B cell (primary cell): ENCODE data around the gene AFF3. TPM values are rescaled to one million over a fixed set of nuclear protein-coding genes. Genes with fewer than 3 reads are reported as not detected.
A peak's percentile ranks its signal among the peaks of the same experiment; 100 is the strongest.

Source experiments
- ATAC-seq: fragments of 200-7000 bp; cut with Tn5 transposase; one replicate; pipeline ENCODE4 v1.10.0; 2021; ENCODE audit warnings: low read depth, mild to moderate bottlenecking, moderate number of reproducible peaks, moderate library complexity
- CTCF ChIA-PET: fragments of 350-600 bp; sonication (Branson Sonifier 250); formaldehyde crosslinking; loops from one replicate; lab custom pipeline; 2021; ENCODE audit warnings: antibody characterized with exemption, inconsistent platforms; lab: Charles Lee
- POLR2A ChIA-PET: fragments of 350-600 bp; sonication (Branson Sonifier 250); formaldehyde crosslinking; loops from one replicate; lab custom pipeline; 2021; ENCODE audit warnings: antibody characterized with exemption; lab: Charles Lee
- DNase-seq: peaks from one replicate; pipeline ENCODE4 v3.0.0; 2013
- H2AFZ ChIP-seq: 2 replicates; pipeline ENCODE4 v1.6.1; 2012; ENCODE audit warnings: mild to moderate bottlenecking, low read depth, low read length; ENCODE audit not compliant: insufficient read depth, poor library complexity, severe bottlenecking
- H3K27ac ChIP-seq, 2 donors: 1 replicate in 1 of 2; 2 replicates in 1 of 2; pipeline ENCODE4 v1.5.1; 2012 to 2013; ENCODE audit warnings: low read length in 2 of 2, mild to moderate bottlenecking in 2 of 2, moderate library complexity in 1 of 2
- H3K27me3 ChIP-seq, 4 experiments: fragments of 200-600 bp in 1 of 4; sonication (generic) in 1 of 4; replicated peaks in 1 of 4; 1 replicate in 2 of 4; 2 replicates in 2 of 4; pipeline versions ENCODE4 v1.6.1 to v1.7.0; 2013 to 2016; ENCODE audit warnings: low read length in 3 of 4, mild to moderate bottlenecking in 2 of 4, mixed read lengths in 1 of 4, moderate library complexity in 1 of 4; ENCODE audit not compliant: insufficient read depth in 4 of 4, control insufficient read depth in 3 of 4; ENCODE audit errors: control extremely low read depth in 1 of 4
- H3K36me3 ChIP-seq, 2 experiments: replicated peaks in 1 of 2; 1 replicate in 1 of 2; 2 replicates in 1 of 2; pipeline versions ENCODE4 v1.6.1 to v1.7.1; 2013; ENCODE audit warnings: low read length in 1 of 2; ENCODE audit not compliant: insufficient read depth in 2 of 2, control insufficient read depth in 1 of 2; ENCODE audit errors: control extremely low read depth in 1 of 2, extremely low read depth in 1 of 2
- H3K4me1 ChIP-seq, 2 donors: fragments of 200-600 bp in 1 of 2; sonication (generic) in 1 of 2; 1 replicate in 1 of 2; 2 replicates in 1 of 2; pipeline versions ENCODE4 v1.5.1 to v1.6.1; 2013 to 2017; ENCODE audit warnings: low read length in 2 of 2; ENCODE audit not compliant: control insufficient read depth in 2 of 2, insufficient read depth in 2 of 2
- H3K4me2 ChIP-seq: replicated peaks from 2 replicates; pipeline ENCODE3; 2012; ENCODE audit warnings: mild to moderate bottlenecking, low read depth, low read length; ENCODE audit not compliant: poor library complexity, severe bottlenecking
- H3K4me3 ChIP-seq, 5 experiments: fragments of 200-600 bp in 1 of 5; sonication (generic) in 1 of 5; 1 replicate in 3 of 5; 2 replicates in 2 of 5; pipeline versions ENCODE4 v1.5.1 to v1.7.0; 2011 to 2016; ENCODE audit warnings: low read length in 4 of 5, mild to moderate bottlenecking in 4 of 5, low read depth in 2 of 5, control low read depth in 1 of 5, moderate library complexity in 1 of 5; ENCODE audit not compliant: insufficient read depth in 1 of 5; ENCODE audit errors: control extremely low read depth in 1 of 5, extremely low read depth in 1 of 5
- H3K79me2 ChIP-seq: fragments of 200-600 bp; sonication (generic); one replicate; pipeline ENCODE4 v1.6.0; 2016; ENCODE audit warnings: low read length; ENCODE audit not compliant: control insufficient read depth, insufficient read depth
- H3K9ac ChIP-seq: fragments of 200-600 bp; sonication (generic); 2 replicates; pipeline ENCODE4 v1.6.1; 2017; ENCODE audit warnings: mild to moderate bottlenecking, low read length, moderate library complexity
- H3K9me3 ChIP-seq, 3 donors: one replicate each; pipeline versions ENCODE4 v1.6.1 to v1.7.1; 2013; ENCODE audit warnings: low read length in 2 of 3; ENCODE audit not compliant: control insufficient read depth in 2 of 3, insufficient read depth in 1 of 3; ENCODE audit errors: control extremely low read depth in 1 of 3
- H4K20me1 ChIP-seq: 2 replicates; pipeline ENCODE4 v1.6.0; 2012; ENCODE audit warnings: mild to moderate bottlenecking, low read length; ENCODE audit not compliant: insufficient read depth, control insufficient read depth, poor library complexity, severe bottlenecking
- H3K27ac Mint-ChIP-seq: one replicate; pipeline ENCODE4 v1.8.0; 2021; ENCODE audit warnings: mixed read lengths
- H3K27me3 Mint-ChIP-seq: one replicate; pipeline ENCODE4 v1.8.0; 2021; ENCODE audit warnings: mixed read lengths
- H3K4me1 Mint-ChIP-seq: one replicate; pipeline ENCODE4 v1.8.0; 2021; ENCODE audit warnings: mixed read lengths
- H3K4me3 Mint-ChIP-seq: one replicate; pipeline ENCODE4 v1.8.0; 2021; ENCODE audit warnings: mixed read lengths
- H3K9me3 Mint-ChIP-seq: one replicate; pipeline ENCODE4 v1.8.0; 2022; ENCODE audit warnings: mixed read lengths; ENCODE audit not compliant: insufficient read depth
- EZH2 ChIP-seq: IDR thresholded peaks from 2 replicates; pipeline ENCODE4 v1.6.1; 2012; ENCODE audit warnings: borderline replicate concordance, low read depth, mild to moderate bottlenecking, moderate library complexity, low read length; ENCODE audit not compliant: insufficient read depth, poor library complexity, severe bottlenecking
- WGBS: methylation state at CpG from one replicate; pipeline ENCODE4 v1.1.5; 2013; ENCODE audit warnings: missing lambda C conversion rate; ENCODE audit not compliant: insufficient coverage; 5-methylcytosine and 5-hydroxymethylcytosine counted together
- intact Hi-C: fragments of 100-400 bp; cut with micrococcal nuclease; formaldehyde crosslinking; loops from one replicate; pipeline ENCODE4 v1.10.0; 2022
- polyA plus RNA-seq: library from polyadenylated mRNA; depleted of rRNA; stranded (reverse); fragments of >200 nt; gene quantifications from 2 replicates; pipeline ENCODE4 v1.2.3, GENCODE V29; 2012
- total RNA-seq, 2 donors: library from RNA; stranded (reverse); fragments of 120-200 nt in 1 of 2; gene quantifications; 1 replicate in 1 of 2; 2 replicates in 1 of 2; pipeline versions ENCODE4 v1.2.3 to v1.2.4, GENCODE V29; 2013 to 2022
- TF ChIP-seq, protein P1 (sequence below): fragments of 200-600 bp; IDR thresholded peaks from one replicate; pipeline ENCODE4 v1.8.0; 2022; ENCODE audit warnings: antibody characterized with exemption, mild to moderate bottlenecking

AFF3 gene
- total and polyA plus RNA-seq, 2 donors (not counting 1 experiment from before 2014, with no cell fraction given), result 117 to 830 TPM

DNA sequence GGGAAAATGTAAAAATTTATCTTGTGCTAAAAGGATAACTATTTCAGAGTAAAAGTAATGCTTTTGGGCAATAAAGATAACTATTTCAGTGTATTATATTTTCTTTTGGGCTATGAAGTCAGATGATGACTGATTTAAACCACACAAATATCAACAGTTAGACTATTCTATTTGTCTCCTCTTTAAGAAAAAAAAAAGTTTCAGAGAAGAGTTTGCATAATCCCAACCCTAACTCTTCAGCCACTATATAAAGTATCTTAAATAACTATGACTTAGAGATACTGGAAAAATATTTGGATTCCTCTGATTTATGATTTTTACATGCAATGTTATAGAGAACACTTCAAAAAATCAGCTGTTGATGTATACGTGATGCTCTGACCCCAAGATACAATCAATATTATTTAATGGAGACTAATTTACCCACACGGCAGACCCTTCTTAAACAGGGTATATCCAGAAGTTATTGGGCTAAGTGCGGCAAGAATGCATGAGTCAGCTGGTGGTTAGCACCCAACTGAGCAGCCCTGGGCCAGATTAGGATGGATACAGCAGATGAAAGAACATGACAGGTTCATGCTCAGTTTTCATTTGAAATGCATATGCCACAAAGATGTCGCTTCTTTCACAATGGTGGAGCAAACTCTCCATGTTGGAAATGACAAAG, 279.0 kb downstream of the AFF3 start:
- no peaks in the 10 kb centered on the region for H3K27me3 Mint-ChIP-seq
- Histone ChIP-seq H3K4me2 (peak overlapping the region; percentile 36), H3K27me3 (no peaks in the 10 kb centered on the region), H3K9me3 (no peaks in the 10 kb centered on the region), H2AFZ (no peak overlapping the region), H3K79me2 (peaks cover 33% of the 10 kb centered on the region), H3K4me1 (peaks cover 46 to 53% of the 10 kb centered on the region in 2 donors), H3K9ac (no peak overlapping the region), H3K27ac (no peak overlapping the region), H3K36me3 (peaks cover 3 to 19% of the 10 kb centered on the region in 2 experiments), H3K4me3 (no peak overlapping the region), H4K20me1 (peaks cover 95% of the 10 kb centered on the region)
- intact Hi-C loops, result loop anchor here (2.0 to 5.0 kb wide), 2 partner anchors 15 to 384 kb away; no protein-coding TSS in a partner anchor
- peak overlapping the region; percentile 24 for H3K4me3 Mint-ChIP-seq
- no peak for TF ChIP-seq EZH2
- TF ChIP-seq, protein P1, sequence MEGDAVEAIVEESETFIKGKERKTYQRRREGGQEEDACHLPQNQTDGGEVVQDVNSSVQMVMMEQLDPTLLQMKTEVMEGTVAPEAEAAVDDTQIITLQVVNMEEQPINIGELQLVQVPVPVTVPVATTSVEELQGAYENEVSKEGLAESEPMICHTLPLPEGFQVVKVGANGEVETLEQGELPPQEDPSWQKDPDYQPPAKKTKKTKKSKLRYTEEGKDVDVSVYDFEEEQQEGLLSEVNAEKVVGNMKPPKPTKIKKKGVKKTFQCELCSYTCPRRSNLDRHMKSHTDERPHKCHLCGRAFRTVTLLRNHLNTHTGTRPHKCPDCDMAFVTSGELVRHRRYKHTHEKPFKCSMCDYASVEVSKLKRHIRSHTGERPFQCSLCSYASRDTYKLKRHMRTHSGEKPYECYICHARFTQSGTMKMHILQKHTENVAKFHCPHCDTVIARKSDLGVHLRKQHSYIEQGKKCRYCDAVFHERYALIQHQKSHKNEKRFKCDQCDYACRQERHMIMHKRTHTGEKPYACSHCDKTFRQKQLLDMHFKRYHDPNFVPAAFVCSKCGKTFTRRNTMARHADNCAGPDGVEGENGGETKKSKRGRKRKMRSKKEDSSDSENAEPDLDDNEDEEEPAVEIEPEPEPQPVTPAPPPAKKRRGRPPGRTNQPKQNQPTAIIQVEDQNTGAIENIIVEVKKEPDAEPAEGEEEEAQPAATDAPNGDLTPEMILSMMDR, result no peak
- ChIA-PET POLR2A (no interaction called here), CTCF (no interaction called here)
- no peak for ATAC-seq
- no peak overlapping the region for H3K27ac Mint-ChIP-seq
- 100% methylated on average over 2 of the region's 4 CpGs for WGBS
- DNase-seq, result no peak
- peaks cover 82% of the 10 kb centered on the region for H3K4me1 Mint-ChIP-seq
- H3K9me3 Mint-ChIP-seq, result no peaks in the 10 kb centered on the region

DNA sequence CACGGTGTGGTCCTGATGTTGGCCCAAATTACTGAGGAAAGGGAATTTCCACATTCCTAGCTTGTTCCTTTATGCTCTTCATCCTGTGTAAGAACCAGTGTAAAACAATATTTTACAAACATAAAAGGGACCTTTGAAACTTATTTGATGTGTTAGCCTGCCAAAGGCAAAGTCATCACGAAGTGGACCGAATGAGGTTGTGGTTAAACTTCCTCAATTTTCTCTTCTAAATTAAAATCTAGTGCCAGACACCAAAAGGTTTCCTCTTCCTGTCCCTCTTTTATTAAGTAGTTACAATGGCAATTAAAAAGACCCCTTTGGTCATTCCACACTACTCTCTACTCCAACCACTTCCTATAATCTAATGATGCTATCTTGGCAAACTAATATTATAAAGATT, 279.8 kb downstream of the AFF3 start:
- H3K4me1 ChIP-seq, result peaks cover 45 to 57% of the 10 kb centered on the region in 2 donors
- peak overlapping the region; percentile 22 for H3K9ac ChIP-seq
- H3K79me2 ChIP-seq, result peaks cover 38% of the 10 kb centered on the region
- Mint-ChIP-seq H3K27ac (peak overlapping the region; percentile 22), H3K9me3 (no peaks in the 10 kb centered on the region), H3K4me3 (peak overlapping the region; percentile 55), H3K4me1 (peaks cover 80% of the 10 kb centered on the region), H3K27me3 (no peaks in the 10 kb centered on the region)
- H4K20me1 ChIP-seq, result peaks cover 95% of the 10 kb centered on the region
- no peak overlapping the region for H2AFZ ChIP-seq
- ChIA-PET CTCF (interaction anchor here (1.1 to 2.0 kb wide), 2 partner anchors 11 to 384 kb away, joined by 4 to 5 read pairs; no protein-coding TSS in a partner anchor), POLR2A (no interaction called here)
- peak overlapping the region; percentile 46 for H3K4me2 ChIP-seq
- H3K27ac ChIP-seq, result peak overlapping the region in 1 of 2 donors; percentile 50
- peaks cover 3 to 16% of the 10 kb centered on the region in 2 experiments for H3K36me3 ChIP-seq
- DNase-seq (peak; percentile 29), ATAC-seq (no peak)
- peak overlapping the region in 1 of 5 experiments; percentile 21 for H3K4me3 ChIP-seq
- no peak for TF ChIP-seq EZH2
- TF ChIP-seq, protein P1, result no peak
- WGBS, result no CpG with 5 or more reads among the region's 3 CpGs
- intact Hi-C loops, result loop anchor here (2.0 to 5.0 kb wide), 2 partner anchors 16 to 385 kb away; no protein-coding TSS in a partner anchor
- no peaks in the 10 kb centered on the region for H3K9me3 ChIP-seq
- H3K27me3 ChIP-seq, result no peaks in the 10 kb centered on the region
